Sigmoid colon (tissue), 7 donors: ENCODE data around the gene GALNT6. TPM values are rescaled to one million over a fixed set of nuclear protein-coding genes. Genes with fewer than 3 reads are reported as not detected.
A peak's percentile ranks its signal among the peaks of the same experiment; 100 is the strongest.

Source experiments
- DNase-seq: peaks from one replicate; pipeline ENCODE4 v3.0.0-alpha.2; 2019
- H3K27ac ChIP-seq, 4 donors: fragments of 200-600 bp; sonication (generic); one replicate each; pipeline ENCODE4 v1.5.1; 2016 to 2019; ENCODE audit warnings: mild to moderate bottlenecking in 1 of 4
- H3K27me3 ChIP-seq, 3 donors: fragments of 200-600 bp; sonication (generic); one replicate each; pipeline ENCODE4 v1.5.1; 2019; ENCODE audit warnings: mild to moderate bottlenecking in 1 of 3
- H3K36me3 ChIP-seq, 4 donors: fragments of 200-600 bp; sonication (generic); one replicate each; pipeline ENCODE4 v1.5.1; 2016 to 2019
- H3K4me1 ChIP-seq, 4 donors: fragments of 200-600 bp; sonication (generic); one replicate each; pipeline ENCODE4 v1.5.1; 2017 to 2019
- H3K4me3 ChIP-seq, 4 donors: fragments of 200-600 bp; sonication (generic); one replicate each; pipeline ENCODE4 v1.5.1; 2017 to 2019; ENCODE audit warnings: mild to moderate bottlenecking in 2 of 4, moderate library complexity in 1 of 4
- H3K9me3 ChIP-seq, 4 donors: fragments of 200-600 bp in 3 of 4; sonication (generic) in 3 of 4; one replicate each; pipeline versions ENCODE4 v1.5.1 to v1.6.1; 2013 to 2019
- CTCF ChIP-seq, 4 experiments: fragments of 450-650 bp in 3 of 4; fragments of 200-600 bp in 1 of 4; IDR thresholded peaks; one replicate each; pipeline ENCODE4 v1.5.1; 2016 to 2019; ENCODE audit warnings: antibody characterized with exemption in 4 of 4, mild to moderate bottlenecking in 3 of 4, moderate library complexity in 2 of 4
- EP300 ChIP-seq, 4 donors: sonication (generic); formaldehyde crosslinking; IDR thresholded peaks; one replicate each; pipeline ENCODE4 v1.6.1; 2017; ENCODE audit warnings: antibody characterized with exemption in 4 of 4
- POLR2A ChIP-seq, 2 donors: fragments of 450-650 bp; IDR thresholded peaks; one replicate each; pipeline ENCODE4 v1.6.1; 2016; ENCODE audit warnings: antibody characterized with exemption in 2 of 2, mild to moderate bottlenecking in 2 of 2, moderate library complexity in 2 of 2
- POLR2AphosphoS5 ChIP-seq, 4 donors: sonication (generic); formaldehyde crosslinking; IDR thresholded peaks; one replicate each; pipeline ENCODE4 v1.6.1; 2017; ENCODE audit warnings: antibody characterized with exemption in 4 of 4
- WGBS, 2 donors: extraction: QIAGEN DNeasy Blood & Tissue Kit; methylation state at CpG; one replicate each; pipeline ENCODE4 v1.1.7; 2013; 5-methylcytosine and 5-hydroxymethylcytosine counted together
- intact Hi-C: fragments of 100-400 bp; cut with DNase I; formaldehyde crosslinking; loops from one replicate; pipeline ENCODE4 v1.15.1; 2023
- polyA plus RNA-seq, 3 donors: library from polyadenylated mRNA; stranded (reverse); fragments of 200-250 nt; gene quantifications; one replicate each; pipeline ENCODE4 v1.2.3, GENCODE V29; 2013
- total RNA-seq, 4 donors: library from RNA; depleted of rRNA; stranded (reverse); fragments of >200 nt; gene quantifications; one replicate each; pipeline ENCODE4 v1.1.0, GENCODE V29; 2016
- donor health status: healthy with polysubstance abuse.
- donor health status: Bipolar disorder and iron deficiency.
- donor health status: healthy.

GALNT6 gene
- total and polyA plus RNA-seq, 7 donors: 1.6 to 10.6 (median 6.6) TPM

GRCh38 chr12:51311389-51311788, 79.8 kb downstream of the GALNT6 start:
- Histone ChIP-seq H3K27me3 (no peaks in the 10 kb centered on the region), H3K36me3 (no peaks in the 10 kb centered on the region), H3K27ac (no peak overlapping the region), H3K4me3 (no peak overlapping the region), H3K4me1 (no peaks in the 10 kb centered on the region), H3K9me3 (no peaks in the 10 kb centered on the region)
- intact Hi-C loops: no loop called here
- no peak for DNase-seq
- WGBS, 2 donors: 93 to 98% methylated on average over 1 of the region's 1 CpG
- TF ChIP-seq EP300 (IDR thresholded peaks at IDR 0.05) (no peak), POLR2AphosphoS5 (IDR thresholded peaks at IDR 0.05) (no peak), POLR2A (IDR thresholded peaks at IDR 0.05) (no peak), CTCF (IDR thresholded peaks at IDR 0.05) (no peak)

- H3K27ac ChIP-seq: no peak overlapping the region
- WGBS, 2 donors: 31 to 69% methylated on average over 6 of the region's 6 CpGs
- no peaks in the 10 kb centered on the region for H3K9me3 ChIP-seq
- H3K27me3 ChIP-seq: no peaks in the 10 kb centered on the region
- DNase-seq: no peak
- H3K4me1 ChIP-seq: no peaks in the 10 kb centered on the region
- TF ChIP-seq EP300 (IDR thresholded peaks at IDR 0.05) (no peak), POLR2AphosphoS5 (IDR thresholded peaks at IDR 0.05) (peak in 1 of 4 donors; percentile 27), POLR2A (IDR thresholded peaks at IDR 0.05) (no peak), CTCF (IDR thresholded peaks at IDR 0.05) (no peak)
- no peaks in the 10 kb centered on the region for H3K36me3 ChIP-seq
- no peak overlapping the region for H3K4me3 ChIP-seq
- intact Hi-C loops: no loop called here
Measured at GRCh38 chr12:51307655-51308593, 83.3 kb downstream of the GALNT6 start.

GRCh38 chr12:51306507-51306906, 84.7 kb downstream of the GALNT6 start:
- WGBS, 2 donors: 82 to 86% methylated on average over 5 of the region's 5 CpGs
- no peak for DNase-seq
- Histone ChIP-seq H3K36me3 (no peaks in the 10 kb centered on the region), H3K4me1 (no peaks in the 10 kb centered on the region), H3K27ac (no peak overlapping the region), H3K4me3 (no peak overlapping the region), H3K27me3 (no peaks in the 10 kb centered on the region), H3K9me3 (no peaks in the 10 kb centered on the region)
- TF ChIP-seq EP300 (IDR thresholded peaks at IDR 0.05) (no peak), CTCF (IDR thresholded peaks at IDR 0.05) (no peak), POLR2AphosphoS5 (IDR thresholded peaks at IDR 0.05) (no peak), POLR2A (IDR thresholded peaks at IDR 0.05) (no peak)
- intact Hi-C loops: no loop called here

Other genes with a start within 250 kb of the GALNT6 start
- gene TFCP2, start 218.3 kb downstream of the GALNT6 start, total RNA-seq: 10 to 100 TPM; 11.9 to 17.8 (median 13.7) TPM
- 10 to 100 TPM; 10.4 to 18.1 (median 12.6) TPM for gene TFCP2, start 218.3 kb downstream of the GALNT6 start, polyA plus RNA-seq
- 10 to 100 TPM in 1 of 4 donors, 1 to 10 TPM in 3; 5.8 to 15.8 (median 8.5) TPM for gene POU6F1, start 173.3 kb downstream of the GALNT6 start, total RNA-seq
- gene POU6F1, start 173.3 kb downstream of the GALNT6 start, polyA plus RNA-seq: 1 to 10 TPM; 1.2 to 4.5 (median 1.6) TPM
- gene DAZAP2, start 152.6 kb downstream of the GALNT6 start, total RNA-seq: 100 to 1,000 TPM; 107 to 265 (median 191) TPM
- 100 to 1,000 TPM; 428 to 701 (median 638) TPM for gene DAZAP2, start 152.6 kb downstream of the GALNT6 start, polyA plus RNA-seq
- 1 to 10 TPM; 1.9 to 5.3 (median 3.4) TPM for gene SMAGP, start 121.0 kb downstream of the GALNT6 start, total RNA-seq
- gene SMAGP, start 121.0 kb downstream of the GALNT6 start, polyA plus RNA-seq: 10 to 100 TPM; 78.8 to 81.7 (median 81.1) TPM
- gene BIN2, start 67.2 kb downstream of the GALNT6 start, total RNA-seq: 1 to 10 TPM; 2.3 to 4.2 (median 2.9) TPM
- gene BIN2, start 67.2 kb downstream of the GALNT6 start, polyA plus RNA-seq: 10 to 100 TPM in 2 of 3 donors, 1 to 10 TPM in 1; 7.4 to 21.2 (median 10.8) TPM
- not detected for gene CELA1, start 44.7 kb downstream of the GALNT6 start, total RNA-seq
- gene CELA1, start 44.7 kb downstream of the GALNT6 start, polyA plus RNA-seq: not detected
- 1 to 10 TPM in 2 of 4 donors, under 1 TPM in 2; 0.16 to 3.0 (median 1.3) TPM for gene SLC4A8, start 33.4 kb upstream of the GALNT6 start, total RNA-seq
- gene SLC4A8, start 33.4 kb upstream of the GALNT6 start, polyA plus RNA-seq: 1 to 10 TPM in 1 of 3 donors, under 1 TPM in 2; under 0.01 to 1.1 (median under 0.01) TPM
- gene SCN8A, start 199.8 kb upstream of the GALNT6 start, total RNA-seq: under 1 TPM; 0.41 to 0.83 (median 0.77) TPM
- 1 to 10 TPM in 1 of 3 donors, under 1 TPM in 2; under 0.01 to 2.1 (median 0.46) TPM for gene SCN8A, start 199.8 kb upstream of the GALNT6 start, polyA plus RNA-seq